Subcutaneous adipose tissue (tissue), 4 donors: ENCODE data around the gene JAKMIP1. TPM values are rescaled to one million over a fixed set of nuclear protein-coding genes. Genes with fewer than 3 reads are reported as not detected.

ENCODE experiments used
- CTCF ChIP-seq: fragments of 450-650 bp; IDR thresholded peaks from one replicate; pipeline ENCODE4 v1.5.1; 2016; ENCODE audit warnings: low read depth, mild to moderate bottlenecking, control low read depth, antibody characterized with exemption, moderate library complexity
- total RNA-seq, 4 donors: library from RNA; depleted of rRNA; stranded (reverse); fragments of >200 nt; gene quantifications; one replicate each; pipeline ENCODE4 v1.1.0, GENCODE V29; 2016

Gene JAKMIP1
- total RNA-seq, 4 donors from 2014 or later = 0.33 to 0.88 (median 0.36) TPM

DNA sequence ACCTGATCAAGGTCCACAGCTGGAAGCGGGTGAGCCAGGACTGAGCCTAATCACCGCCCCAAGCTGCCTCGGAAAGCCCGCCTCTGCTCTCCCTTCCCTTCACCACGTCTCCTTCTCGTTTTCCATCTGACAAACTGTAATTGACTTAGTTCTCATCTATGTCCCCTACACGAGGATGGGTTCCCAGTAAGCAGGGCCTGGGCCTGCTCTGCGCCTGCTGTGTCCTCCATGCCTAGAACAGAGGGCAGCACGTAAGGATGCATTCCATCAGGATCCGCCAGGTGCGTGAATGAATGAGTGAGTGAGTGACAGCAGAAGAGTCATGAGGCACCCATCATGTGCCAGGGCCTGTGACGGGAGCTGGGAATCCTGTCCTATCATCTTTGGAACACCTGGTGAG lies 86.7 kb downstream of the JAKMIP1 start:
- TF ChIP-seq CTCF = no peak

DNA sequence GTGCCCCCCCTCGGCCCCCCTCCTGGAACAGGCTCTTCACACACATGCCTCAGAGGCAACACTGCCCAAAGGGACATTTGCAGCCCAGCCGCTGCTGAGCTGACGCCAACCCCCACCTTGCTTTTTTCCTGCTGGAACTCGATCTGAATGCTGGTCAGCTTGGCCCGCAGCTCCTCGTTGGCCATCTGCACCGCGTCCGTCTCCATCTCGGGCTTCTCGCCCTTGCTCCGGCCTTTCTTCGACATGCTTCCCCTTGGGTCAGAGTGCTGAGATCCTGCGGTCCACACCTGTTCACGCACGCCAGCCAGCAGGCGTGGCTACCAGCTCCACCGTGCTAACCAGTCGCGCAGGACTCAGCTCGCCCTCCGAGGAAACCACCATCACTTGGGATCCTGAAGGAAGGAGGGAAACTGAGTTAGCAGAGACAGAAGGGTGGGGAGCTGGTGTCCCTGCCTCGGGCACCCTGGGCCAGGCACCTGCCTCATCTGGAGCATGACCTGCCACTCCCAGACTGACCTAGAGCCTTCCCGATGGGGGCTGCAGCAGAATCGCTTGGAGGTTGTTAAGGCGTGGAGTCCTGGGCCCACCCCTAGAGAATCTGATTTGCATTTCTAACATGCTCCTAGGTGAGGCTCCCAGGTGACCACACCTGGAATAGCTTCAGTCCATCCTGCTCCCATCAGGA lies 87.6 kb downstream of the JAKMIP1 start:
- no peak for TF ChIP-seq CTCF

- TF ChIP-seq CTCF = no peak
Observed at GRCh38 chr4:6111354-6111960, 88.9 kb downstream of the JAKMIP1 start.

- no peak for TF ChIP-seq CTCF
Observed at GRCh38 chr4:6110681-6111353, 89.5 kb downstream of the JAKMIP1 start.

DNA sequence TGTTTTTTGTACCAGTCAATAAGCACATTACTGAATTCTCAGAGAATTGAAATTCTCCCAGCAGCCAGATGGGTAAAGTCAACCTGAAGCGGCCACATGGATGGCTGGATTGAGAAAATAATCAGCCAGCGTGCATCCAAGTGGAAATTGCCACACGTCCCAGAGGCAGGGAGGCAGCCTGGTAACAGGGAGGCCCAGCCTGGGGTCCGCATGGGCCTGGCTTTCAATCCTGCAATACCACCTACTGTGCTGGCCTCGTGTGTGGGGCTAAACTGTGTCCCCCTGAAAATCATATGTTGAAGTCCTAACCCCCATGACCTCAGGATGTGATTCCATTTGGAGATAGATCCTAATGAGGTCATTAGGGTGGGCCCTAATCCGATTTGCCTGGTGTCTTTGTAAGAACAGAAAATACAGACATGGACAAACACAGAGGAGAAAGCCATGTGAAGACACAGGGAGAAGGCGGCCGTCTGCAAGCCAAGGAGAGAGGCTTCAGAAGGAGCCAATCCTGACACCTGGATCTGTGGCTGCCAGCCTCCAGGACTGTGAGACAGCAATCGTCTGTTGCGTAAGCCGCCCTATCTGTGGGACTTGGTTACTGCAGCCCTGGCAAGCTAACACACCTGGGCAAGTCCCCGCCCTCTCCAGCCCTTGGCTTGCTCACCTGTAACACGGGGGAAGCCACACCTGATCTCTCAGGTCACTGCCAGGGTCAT lies 90.3 kb downstream of the JAKMIP1 start:
- no peak for TF ChIP-seq CTCF

DNA sequence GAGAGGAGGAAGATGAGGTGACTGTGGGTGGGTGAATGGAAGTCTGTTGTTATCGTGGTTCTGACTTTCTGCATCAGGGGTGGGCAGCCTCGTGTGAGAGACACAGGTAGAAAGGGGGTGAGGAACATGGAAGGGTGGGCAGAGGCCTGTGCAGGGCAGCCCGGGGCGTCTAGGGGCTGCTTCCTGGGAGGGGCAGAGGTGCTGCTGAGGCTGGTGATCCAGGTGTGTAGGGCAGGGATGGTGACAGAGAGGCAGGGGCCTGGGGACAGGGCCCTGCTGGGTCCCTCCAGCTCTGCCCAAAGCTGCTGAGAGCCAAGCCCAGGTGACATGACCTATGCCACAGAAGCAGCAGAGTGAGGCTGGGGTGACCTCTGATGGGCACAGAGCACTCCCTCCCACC lies 92.5 kb downstream of the JAKMIP1 start:
- TF ChIP-seq CTCF = no peak
